HG02678 (cell line): ENCODE measurements around the gene GRIK3.

Experiments
- ATAC-seq: cut with Tn5 transposase; IDR thresholded peaks from one replicate; pipeline ENCODE4 v1.9.1; 2021; ENCODE audit warnings: mild to moderate bottlenecking, moderate library complexity; ENCODE audit not compliant: unreplicated experiment

The GRIK3 gene

DNA sequence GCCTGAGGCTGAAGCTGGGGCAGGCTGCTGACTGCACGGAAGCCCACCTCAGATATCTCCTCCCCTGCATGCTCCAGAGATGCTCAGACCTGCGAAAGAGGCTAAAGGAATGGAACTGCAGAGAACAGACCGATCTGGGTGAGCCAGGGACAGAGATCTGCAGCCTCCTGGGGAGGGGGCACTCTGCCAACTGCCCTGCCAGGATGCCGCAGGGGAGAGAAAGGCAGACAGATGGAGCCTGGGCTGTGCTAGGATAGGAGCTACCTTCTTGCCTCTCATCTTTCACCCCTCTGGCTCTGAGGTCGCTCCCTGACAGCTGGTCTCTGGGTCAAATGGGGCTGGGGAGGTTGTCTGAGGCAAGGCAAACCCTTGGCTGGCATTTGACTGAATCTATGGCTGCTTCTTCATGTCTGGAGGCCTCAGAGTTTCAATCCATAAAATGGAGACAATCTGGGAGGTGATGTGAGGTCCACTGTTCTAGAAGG is 238.2 kb downstream of the GRIK3 start:
- ATAC-seq: no peak

DNA sequence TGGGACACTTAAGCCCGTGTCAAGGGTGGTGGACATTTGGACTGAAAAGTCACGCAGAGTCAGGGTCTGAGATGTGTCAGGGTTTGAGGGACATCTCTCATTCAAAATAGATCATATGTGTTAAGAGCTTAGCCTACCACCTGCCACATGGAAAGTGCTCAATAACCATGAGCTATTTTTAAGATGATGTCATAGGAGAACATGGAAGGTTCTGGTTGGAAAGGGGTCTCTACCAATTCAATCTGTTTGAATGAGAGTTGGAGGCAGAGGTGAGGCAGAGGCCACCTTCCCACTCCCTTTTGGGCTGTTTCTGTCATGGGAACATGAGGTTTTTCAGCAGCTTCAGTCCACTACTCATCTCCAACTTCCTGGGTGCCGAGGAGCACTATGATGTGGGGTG is 239.9 kb downstream of the GRIK3 start:
- ATAC-seq: no peak

DNA sequence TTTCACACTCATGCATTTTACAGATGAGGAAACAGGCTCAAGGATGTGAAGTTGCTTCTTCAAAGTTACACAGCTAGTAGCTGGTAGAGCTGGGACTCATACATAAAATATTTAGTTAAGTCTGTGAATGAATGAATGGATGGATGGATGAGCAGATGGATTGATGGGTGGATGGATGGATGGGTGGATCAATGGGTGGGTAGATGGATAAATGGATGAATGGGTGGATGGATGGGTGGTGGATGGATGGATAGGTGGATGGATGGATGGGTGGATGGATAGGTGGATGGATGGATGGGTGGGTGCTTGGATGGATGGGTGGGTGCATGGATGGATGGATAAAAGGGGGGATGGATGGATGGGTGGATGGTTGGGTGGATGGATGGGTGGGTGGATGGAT is 240.9 kb downstream of the GRIK3 start:
- ATAC-seq: no peak

DNA sequence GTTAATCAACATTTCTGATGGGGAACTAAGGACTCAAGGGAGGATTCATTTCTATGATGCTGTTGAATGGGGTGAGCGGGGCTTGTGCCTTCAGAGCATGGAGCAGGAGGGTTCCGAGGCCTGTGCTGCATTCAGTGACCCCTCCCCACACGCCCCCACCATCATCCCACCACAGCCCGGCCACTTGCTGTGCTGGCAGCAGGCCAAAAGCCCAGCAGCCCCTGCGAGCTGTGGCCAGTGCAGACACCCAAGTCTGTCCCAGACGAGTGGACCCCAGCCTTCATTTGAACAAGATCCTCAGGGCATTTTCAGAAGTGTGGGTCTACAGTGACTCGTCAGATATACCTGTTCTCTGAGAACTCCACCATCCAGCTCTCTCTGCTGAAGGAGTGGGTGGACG is 242.0 kb downstream of the GRIK3 start:
- no peak for ATAC-seq

DNA sequence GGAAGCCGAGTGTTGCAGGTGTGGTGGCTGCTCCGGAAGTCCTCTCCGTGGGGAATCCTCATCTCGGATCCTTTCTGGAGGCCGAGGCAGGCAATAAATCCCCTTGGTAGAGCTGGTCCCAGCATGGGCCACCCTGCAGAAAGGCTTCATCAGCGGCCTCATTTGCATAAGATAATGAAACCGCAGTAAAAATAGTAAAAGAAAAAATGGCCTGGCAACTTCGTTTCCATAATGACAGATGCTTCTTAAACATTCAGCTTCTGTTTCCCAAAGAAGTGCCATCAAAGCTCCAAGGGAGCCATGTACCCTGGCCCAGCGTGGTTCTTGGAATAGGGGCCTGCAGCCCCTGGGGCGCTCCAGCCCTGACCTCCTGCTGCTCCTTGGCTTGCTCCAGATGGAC is 244.1 kb downstream of the GRIK3 start:
- ATAC-seq: no peak

DNA sequence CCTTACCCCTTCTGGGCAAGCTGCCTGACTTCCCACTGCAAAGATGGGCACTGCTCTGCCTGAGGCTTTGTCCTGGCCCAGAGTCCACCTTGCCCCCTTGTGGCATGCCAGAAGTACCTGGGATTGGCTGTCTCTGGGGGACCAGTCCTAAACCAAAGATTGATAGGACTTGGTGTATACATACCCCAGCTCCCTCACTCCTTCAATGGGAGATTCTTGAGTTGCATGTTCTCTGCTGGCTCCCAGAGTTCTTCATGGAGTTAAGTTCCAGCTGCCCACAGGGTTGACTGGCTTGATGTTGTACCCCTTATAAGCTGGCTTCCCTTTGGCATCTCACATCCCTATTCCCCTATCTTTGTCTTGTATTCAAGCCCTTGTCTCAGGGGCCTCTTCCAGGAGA is 244.8 kb downstream of the GRIK3 start:
- no peak for ATAC-seq

DNA sequence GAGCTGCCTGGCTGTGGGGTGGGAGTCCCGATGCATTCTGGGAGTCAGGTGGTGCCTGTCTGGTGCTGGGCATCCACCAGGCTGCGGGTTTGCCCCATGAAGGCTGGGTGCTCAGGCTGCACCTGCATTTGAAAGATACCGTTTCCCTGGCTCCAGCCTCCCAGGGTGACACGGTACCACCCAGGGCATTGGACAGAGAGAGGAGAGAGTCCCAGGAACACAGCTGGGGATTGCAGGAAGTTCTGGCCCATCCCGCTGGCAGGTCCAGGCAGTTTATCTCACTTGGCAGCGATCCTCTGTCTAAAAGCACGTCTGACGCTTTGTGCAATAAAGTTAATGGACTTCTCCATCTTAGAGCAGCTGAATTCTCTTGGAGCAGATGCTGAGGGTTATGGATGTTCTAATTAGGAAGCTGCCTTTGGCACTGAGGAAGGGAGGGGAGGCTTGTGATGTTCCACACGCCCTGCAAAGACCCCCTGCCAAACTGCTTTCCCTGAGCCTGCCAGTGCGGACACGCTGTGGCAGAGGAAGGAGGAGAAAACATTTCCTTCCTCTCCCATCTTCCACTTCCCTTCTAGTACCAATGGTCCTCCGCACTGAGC is 246.9 kb downstream of the GRIK3 start:
- ATAC-seq: no peak

GRCh38 chr1:36786425-36786824 is 247.9 kb downstream of the GRIK3 start:
- no peak for ATAC-seq

- ATAC-seq: no peak
These were observed 250.0 kb downstream of the GRIK3 start for GRCh38 chr1:36784147-36784859.

- ATAC-seq: no peak
These were observed 250.8 kb downstream of the GRIK3 start for GRCh38 chr1:36783475-36783874.

GRCh38 chr1:36782785-36783184 is 251.5 kb downstream of the GRIK3 start:
- no peak for ATAC-seq

GRCh38 chr1:36782085-36782484 is 252.2 kb downstream of the GRIK3 start:
- ATAC-seq: no peak

- no peak for ATAC-seq
These were observed 253.2 kb downstream of the GRIK3 start for GRCh38 chr1:36781098-36781497.

DNA sequence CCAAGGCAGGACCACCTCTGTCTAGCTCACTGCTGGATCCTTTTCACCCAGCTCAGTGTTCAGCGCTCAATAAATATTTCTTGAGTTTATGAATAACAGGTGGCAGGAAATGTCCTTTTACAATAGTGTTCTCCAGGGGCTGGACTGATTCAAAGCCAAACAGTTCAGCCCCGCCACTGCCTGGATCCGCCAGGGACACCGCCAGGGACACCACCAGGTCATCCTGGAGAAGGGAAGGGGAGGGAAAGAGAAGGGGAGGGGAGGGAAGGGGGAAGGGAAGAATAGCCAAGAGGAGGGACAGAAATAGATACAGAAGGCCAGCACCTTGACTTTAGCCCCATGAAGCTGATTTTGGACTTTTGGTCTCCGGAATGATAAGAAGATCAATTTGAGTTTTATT is 255.6 kb downstream of the GRIK3 start:
- no peak for ATAC-seq

DNA sequence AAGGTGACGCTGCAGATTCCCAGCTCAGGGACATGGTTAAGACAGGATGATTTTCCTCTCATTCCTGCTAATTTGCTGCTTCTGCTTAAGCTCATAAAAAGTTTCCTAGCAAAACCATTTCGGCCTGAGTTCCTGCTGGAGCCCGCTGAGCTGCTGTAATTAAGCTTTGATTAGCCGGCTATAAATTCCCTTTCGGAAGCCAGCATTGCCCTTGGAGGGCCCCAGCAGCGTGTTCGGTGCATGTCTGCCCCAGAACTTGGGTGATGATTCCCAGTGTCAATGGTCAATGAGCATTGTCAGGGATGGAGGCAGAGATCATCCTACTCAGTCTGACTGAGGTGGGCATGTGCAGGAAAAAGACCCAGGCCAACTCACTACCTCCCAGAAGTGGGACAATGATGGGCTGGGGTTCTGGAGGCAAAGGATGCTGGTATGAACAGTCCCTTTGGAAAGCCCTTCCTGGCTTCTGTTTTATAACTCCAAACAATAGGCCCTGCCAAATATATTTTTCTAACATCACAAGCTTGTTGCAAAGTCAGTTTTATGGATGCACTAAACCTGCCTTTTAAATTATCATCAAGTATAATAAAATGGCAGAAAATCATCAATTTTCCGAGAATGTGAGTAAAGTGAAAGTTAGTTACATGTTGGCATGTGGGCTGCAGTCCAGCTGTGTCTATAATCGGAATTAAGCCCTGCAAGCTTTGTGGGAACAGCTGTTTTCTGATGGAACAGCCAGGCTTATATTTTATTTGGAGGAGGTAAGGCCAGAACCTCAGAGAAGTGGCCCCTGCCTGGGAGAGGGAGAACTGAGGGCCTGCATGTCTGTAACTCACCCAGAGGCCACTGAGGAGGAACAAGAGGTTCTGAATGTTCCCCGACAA is 257.1 kb downstream of the GRIK3 start:
- no peak for ATAC-seq

GRCh38 chr1:36776256-36776655 is 258.1 kb downstream of the GRIK3 start:
- ATAC-seq: no peak

DNA sequence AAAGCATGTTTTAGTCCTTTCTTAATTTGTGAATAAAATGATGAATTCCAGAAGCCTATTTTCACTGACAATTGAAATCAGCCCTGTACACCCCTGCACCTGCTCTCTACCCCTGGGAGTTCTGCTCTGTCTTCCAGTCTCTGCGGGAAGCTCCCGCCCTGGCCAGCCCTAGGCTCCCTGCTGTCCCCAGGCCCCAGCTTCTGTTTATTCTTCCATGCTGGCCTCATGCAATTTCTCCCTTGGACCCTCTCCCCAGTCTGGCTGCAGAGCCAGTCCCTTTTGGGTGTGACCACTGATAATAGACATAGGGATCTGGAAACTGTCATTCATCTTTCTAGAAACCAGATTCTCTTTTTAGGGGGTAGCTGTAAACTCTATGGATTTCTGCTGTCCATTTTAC is 258.6 kb downstream of the GRIK3 start:
- ATAC-seq: no peak

GRCh38 chr1:36773827-36774541 is 260.3 kb downstream of the GRIK3 start:
- ATAC-seq: no peak

- ATAC-seq: no peak
These were observed 261.4 kb downstream of the GRIK3 start for GRCh38 chr1:36772647-36773495.

- ATAC-seq: no peak
These were observed 262.5 kb downstream of the GRIK3 start for GRCh38 chr1:36771660-36772284.
